IPS DF 4.7 (cell line): Measurements from ENCODE around the gene PITPNC1.
"Not testable (repeated sequence)": the region's sequence is repeated elsewhere in the genome, so short reads cannot be mapped to it uniquely, and the experiment has no call there.

ENCODE experiments used
- DNase-seq: peaks from one replicate; pipeline ENCODE4 v3.0.0-alpha.2; 2013; ENCODE audit warnings: low spot score; ENCODE audit errors: extremely low read depth

The PITPNC1 gene

GRCh38 chr17:67376737-67377487, at the start of gene PITPNC1:
Gene PITPNC1 (plus strand): TSS chr17:67377281.
- no peak for DNase-seq

GRCh38 chr17:67328026-67328425, 49.1 kb upstream of the PITPNC1 start:
- DNase-seq, result no peak

DNA sequence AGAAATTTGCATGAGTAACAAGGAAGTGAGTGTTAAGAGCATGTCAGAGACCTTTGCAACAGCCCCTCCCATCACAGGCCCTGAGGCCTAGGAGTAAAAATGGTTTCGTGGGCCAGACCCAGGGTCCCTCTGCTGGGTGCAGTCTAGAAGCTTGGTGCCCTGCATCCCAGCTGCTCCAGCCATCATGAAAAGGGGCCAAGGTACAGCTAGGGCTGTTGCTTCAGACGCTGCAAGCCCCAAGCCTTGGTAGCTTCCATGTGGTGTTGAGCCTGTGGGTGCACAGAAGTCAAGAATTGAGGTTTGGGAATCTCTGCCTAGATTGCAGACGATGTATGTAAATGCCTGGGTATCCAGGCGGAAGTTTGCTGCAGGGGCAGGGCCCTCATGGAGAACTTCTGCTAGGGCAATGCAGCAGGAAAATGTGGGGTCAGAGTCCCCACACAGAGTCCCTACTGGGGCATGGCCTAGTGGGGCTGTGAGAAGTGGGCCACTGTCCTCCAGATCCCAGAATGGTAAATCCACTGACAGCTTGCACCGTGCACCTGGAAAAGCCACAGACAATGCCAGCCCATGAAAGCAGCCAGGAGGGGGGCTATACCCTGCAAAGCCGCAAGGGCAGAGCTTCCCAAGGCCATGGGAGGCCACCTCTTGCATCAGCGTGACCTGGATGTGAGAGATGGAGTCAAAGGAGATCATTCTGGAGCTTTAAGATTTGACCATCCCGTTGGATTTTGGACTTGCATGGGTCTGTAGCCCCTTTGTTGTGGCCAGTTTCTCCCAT, 45.5 kb upstream of the PITPNC1 start:
- DNase-seq, result not testable (repeated sequence)

DNA sequence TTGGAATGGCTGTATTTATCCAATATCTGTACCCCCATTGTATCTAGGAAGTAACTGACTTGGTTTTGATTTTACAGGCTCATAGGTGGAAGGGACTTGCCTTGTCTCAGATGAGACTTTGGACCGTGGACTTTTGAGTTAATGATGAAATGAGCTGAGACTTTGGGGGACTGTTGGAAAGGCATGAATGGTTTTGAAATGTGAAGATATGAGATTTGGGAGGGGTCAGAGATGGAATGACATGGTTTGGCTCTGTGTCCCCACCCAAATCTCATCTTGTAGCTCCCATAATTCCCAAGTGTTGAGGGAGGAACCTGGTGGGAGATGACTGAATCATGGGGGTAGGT, 44.9 kb upstream of the PITPNC1 start:
- not testable (repeated sequence) for DNase-seq

DNA sequence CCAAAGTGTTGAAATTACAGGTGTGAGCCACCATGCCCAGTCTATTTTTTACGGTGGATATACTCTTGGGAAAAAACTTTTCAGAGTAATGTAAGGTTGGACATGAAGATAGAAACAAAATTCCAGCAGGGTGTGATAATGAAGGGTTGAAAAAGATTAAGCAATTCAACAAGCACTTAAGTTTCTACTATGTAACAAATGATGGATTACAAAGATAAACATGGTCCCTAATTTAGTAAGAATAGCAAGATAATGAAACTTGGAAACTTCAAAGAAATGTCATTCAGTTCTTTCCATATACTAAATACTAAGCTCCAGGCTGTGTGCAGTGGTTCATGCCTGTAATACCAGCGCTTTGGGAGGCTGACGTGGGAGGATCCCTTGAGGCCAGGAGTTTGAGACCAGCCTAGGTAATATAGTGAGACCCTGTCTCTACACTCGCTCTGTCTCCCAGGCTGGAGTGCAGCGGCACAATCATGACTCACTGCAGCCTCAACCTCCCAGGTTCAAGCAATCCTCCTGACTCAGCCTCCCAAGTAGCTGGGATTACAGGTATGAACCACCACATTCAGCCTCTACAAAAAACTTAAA, 41.7 kb upstream of the PITPNC1 start:
- no peak for DNase-seq

GRCh38 chr17:67336859-67337258, 40.2 kb upstream of the PITPNC1 start:
- DNase-seq, result no peak

DNA sequence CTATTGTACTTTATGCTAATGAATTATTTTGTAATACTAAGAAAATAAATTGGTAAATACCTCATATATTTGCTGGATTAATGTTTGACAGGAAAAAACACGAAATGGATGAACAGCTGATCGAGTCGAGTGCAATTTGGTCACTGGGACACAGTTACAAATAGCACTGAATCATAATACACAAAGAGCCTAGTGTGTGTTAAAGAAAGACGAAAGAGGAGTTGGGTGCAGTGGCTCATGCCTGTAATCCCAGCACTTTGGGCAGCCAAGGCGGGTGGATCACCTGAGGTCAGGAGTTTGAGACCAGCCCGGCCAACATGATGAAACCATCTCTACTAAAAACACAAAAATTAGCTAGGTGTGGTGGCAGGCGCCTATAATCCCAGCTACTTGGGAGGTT, 38.7 kb upstream of the PITPNC1 start:
- not testable (repeated sequence) for DNase-seq

DNA sequence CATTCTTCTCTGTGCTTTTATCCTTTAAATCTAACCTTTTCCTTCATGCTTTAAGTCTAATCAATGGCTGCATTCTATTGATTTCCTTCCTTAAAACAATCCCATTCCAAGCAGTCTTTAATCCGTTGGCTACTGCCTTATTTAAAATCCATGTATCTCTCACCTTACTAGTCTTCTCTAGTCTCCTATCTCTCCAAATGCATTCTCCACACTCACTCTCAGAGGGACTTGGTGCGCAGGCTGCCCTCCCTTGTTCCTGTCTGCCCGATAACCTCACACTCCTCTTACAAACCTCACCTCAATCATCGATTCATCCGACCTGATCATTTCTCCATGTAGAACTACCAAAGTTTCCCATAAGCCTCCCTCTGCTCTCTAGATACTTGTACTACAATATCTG, 33.8 kb upstream of the PITPNC1 start:
- DNase-seq, result no peak

- no peak for DNase-seq
Measured at GRCh38 chr17:67347826-67348225, 29.3 kb upstream of the PITPNC1 start.

DNA sequence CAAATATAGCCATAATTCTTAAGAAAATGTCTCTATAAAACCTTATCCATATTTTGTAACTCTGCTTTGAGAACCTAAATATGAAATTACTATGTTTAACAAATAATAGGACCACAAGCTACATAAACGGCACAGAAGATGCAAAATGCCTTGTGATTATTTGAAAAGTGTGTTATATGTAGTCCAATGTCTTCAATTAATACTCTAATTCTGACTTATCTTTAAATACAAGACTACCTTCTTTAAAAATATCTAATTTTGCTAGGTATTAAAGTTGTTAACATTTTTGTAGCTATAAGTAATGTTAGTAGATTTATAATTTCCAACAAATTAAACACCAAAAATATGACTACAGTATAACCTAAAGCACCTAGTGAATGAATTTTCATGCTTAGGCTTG, 27.7 kb upstream of the PITPNC1 start:
- DNase-seq, result no peak

GRCh38 chr17:67353161-67353560, 23.9 kb upstream of the PITPNC1 start:
- DNase-seq, result no peak

DNA sequence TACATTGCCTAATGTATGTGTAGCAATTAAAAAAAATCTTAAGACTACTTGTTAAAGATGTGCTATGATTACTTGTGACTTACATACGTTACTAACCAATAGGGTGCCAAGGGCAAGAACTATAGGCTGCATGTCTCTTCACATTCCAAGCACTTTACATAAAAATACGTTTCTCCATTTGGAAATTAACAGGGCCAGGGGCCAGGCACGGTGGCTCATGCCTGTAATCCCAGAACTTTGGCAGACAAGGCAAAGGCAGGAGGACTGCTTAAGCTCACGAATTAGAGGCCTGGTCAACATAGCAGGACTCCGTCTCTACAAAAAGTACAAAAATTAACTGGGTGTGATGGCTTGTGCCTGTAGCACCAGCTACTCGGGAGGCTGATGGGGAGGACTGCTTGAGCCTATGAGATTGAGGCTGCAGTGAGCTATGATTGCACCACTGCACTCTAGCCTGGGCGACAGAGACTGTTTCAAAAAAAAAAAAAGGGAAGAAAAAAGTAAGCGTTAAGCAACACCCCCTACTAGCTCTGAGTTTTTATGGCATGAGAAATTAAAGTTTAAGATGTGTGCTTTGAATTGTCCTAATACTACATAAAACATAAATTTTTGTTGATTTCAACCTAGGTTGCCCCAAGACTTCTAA, 23.0 kb upstream of the PITPNC1 start:
- DNase-seq, result no peak

DNA sequence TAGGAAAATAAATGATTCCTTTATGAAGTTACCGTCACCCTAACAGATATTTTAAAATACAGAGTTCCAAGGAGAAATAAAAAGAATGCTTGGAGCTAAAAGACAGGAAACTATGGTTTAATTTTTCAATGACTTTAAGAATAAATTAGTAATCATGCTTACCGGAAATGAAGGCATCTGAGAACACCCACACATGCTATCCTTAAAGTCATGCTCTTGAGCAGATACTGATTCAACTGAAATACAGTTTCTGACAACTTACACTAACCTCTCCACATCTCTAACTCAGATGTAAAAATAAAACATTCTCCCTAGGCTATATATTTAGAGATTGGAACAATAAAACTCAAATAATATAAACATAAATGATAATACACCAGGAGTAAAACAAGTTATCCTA, 18.5 kb upstream of the PITPNC1 start:
- no peak for DNase-seq

DNA sequence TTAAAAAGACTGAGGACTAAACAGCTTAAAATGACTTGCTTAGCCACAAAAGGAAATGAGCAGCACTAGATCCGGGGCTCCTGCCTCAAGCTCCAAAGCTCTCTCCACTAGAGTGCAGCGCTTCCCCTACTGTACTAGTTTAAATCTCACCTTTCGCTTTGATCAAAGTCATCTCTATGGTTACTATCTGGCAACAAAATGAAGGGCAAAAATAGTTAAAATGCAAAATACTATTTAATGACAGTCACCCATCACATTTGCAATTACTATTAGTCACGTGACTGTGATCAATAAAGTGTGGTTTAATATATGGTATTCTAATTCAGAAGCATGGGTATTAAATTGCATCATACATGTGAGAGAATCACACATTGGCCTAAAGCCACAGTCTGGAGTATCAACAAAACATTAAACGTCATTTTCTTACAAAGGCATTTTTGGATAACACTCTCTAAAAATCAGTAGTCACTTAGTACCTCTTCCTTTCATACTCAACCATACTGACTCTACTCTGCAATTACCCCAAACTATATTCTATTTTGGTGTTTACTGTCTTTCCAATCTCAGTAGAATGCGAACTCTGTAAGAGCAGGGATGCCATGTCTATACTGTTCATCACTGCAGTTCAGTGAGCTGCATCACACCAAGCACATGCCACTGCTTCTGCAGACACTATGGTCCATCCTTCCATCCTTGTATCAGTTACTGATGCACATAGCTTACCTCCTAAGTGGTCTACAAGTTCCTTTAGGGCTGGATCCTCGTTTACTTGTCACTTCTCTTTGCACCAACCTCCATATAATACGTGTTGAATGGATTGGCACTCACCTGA, 16.9 kb upstream of the PITPNC1 start:
- DNase-seq, result no peak

GRCh38 chr17:67360880-67361279, 16.2 kb upstream of the PITPNC1 start:
- DNase-seq, result no peak

DNA sequence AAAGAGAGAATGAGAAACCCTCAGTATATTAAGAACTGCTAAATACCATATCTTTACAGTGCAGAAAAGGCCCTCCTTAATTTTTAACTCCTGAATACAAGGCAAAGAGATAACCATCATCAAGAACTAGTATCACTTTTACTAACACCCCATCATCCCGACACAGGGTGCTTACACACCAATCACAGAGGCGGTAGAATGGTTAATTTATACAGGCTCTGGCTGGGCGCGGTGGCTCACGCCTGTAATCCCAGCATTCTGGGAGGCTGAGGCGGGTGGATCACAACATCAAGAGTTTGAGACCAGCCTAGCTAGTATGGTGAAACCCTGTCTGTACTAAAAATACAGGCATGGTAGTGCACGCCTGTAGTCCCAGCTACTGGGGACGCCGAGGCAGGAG, 14.9 kb upstream of the PITPNC1 start:
- DNase-seq, result no peak

- DNase-seq, result no peak
Measured at GRCh38 chr17:67364847-67365737, 12.0 kb upstream of the PITPNC1 start.

- DNase-seq, result no peak
Measured at GRCh38 chr17:67365738-67366192, 11.3 kb upstream of the PITPNC1 start.

GRCh38 chr17:67366193-67367157, 10.6 kb upstream of the PITPNC1 start, which contains the start of gene PSMD12:
Gene PSMD12 (minus strand): TSS chr17:67366577. CDS start chr17:67366519, 58 bp downstream.
- no peak for DNase-seq
